Measurements from ENCODE around the gene ANKRD65.

The ANKRD65 gene

DNA sequence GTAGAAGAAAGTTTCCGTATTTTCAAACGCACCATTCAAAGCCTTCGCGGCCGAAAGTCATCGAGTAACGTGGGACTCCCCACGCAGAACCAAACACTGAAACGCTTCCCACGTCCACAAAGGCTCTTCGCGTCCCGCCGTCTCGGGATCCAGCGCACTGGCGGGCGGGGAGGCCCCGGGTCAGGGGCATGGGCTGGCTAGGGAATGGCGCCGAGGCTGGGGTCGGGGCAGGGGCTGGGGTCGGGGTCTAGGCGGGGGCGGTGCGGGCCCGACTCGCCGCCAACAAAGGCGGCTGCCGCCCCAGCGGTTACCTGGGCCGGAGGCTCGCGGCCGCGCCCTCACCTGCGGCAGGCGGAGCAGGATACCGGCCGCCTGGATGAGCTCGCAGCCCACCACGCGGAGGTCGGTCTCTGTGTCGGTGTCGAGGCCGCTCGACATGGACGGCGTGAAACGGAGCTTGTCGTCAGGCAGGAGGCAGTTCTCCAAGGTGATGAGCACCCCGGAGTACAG, 22.3 kb downstream of the ANKRD65 start:
- peak; percentile 46 for DNase-seq (ENCODE audit: low read depth)
- Histone ChIP-seq H3K36me3 (ENCODE audit: control insufficient read depth, insufficient read depth, low read length, severe bottlenecking) (peaks cover 63% of the 10 kb centered on the region), H3K27me3 (replicated peaks; ENCODE audit: control insufficient read depth, insufficient read depth, low read length) (no peaks in the 10 kb centered on the region), H3K4me3 (ENCODE audit: low read length) (peak overlapping the region; percentile 91), H3K4me1 (ENCODE audit: control insufficient read depth, insufficient read depth, low read length) (peaks cover 29% of the 10 kb centered on the region), H3K9me3 (ENCODE audit: control insufficient read depth, low read length) (no peaks in the 10 kb centered on the region), H3K9ac (ENCODE audit: low read length) (peak overlapping the region; percentile 93)

DNA sequence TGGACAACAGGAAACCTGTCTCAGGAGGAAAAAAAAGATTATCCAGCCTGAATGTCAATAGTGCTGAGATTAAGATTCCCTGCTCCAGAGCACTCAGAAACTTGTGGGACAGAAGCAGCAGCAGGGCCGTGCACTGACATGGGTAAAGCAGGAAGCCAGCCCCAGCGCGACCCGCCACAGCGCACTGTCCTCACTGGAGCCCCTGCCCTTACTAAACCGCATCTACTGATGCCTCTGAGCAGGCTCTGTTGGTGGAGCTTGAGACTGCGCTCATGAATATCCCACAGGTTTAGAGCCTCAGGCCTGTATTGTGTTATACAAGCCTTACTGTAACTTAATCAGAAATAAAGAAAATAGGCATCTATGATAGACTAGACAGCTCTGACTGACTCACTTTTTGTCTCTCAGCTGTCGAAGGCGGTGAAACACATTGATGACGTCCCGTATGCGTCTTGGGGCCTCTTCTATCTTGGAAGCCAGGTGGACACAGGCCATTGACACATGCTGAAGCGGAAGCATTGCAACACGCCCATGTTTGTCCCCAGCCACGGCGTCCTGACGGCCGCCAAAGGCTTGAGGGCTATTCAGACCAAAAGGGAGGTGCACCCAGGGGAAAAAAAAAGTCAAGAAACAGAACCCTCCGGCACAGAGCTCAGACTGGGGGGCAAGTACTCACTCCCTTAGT, 23.1 kb downstream of the ANKRD65 start:
- DNase-seq (ENCODE audit: low read depth), result peak; percentile 22
- no peaks in the 10 kb centered on the region for H3K9me3 ChIP-seq (ENCODE audit: control insufficient read depth, low read length)
- H3K4me1 ChIP-seq (ENCODE audit: control insufficient read depth, insufficient read depth, low read length), result peaks cover 29% of the 10 kb centered on the region
- H3K36me3 ChIP-seq (ENCODE audit: control insufficient read depth, insufficient read depth, low read length, severe bottlenecking), result peaks cover 64% of the 10 kb centered on the region
- H3K9ac ChIP-seq (ENCODE audit: low read length), result peak overlapping the region; percentile 93
- H3K27me3 ChIP-seq (replicated peaks; ENCODE audit: control insufficient read depth, insufficient read depth, low read length), result no peaks in the 10 kb centered on the region
- peak overlapping the region; percentile 91 for H3K4me3 ChIP-seq (ENCODE audit: low read length)

DNA sequence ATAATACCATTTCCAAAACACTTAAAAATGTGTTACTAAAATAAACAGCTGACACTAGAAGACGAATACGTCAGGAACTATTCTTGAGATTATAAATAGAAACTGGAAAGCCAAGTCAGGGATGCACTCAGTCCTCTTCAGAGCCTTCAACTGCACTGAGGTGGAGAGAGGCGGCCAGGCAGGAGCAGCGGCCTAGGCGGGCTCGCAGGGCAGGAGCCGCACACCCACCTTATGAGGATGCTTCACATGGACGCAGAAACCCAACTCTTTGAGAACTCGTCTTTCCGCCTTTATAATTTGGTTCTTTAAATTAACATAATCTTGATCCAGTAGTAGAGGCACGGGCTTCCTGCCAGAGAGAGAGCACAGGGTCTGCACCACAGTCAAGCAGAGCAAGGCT, 25.9 kb downstream of the ANKRD65 start:
- H3K27me3 ChIP-seq (replicated peaks; ENCODE audit: control insufficient read depth, insufficient read depth, low read length), result no peaks in the 10 kb centered on the region
- H3K9me3 ChIP-seq (ENCODE audit: control insufficient read depth, low read length), result no peaks in the 10 kb centered on the region
- no peak for DNase-seq (ENCODE audit: low read depth)
- no peak overlapping the region for H3K4me3 ChIP-seq (ENCODE audit: low read length)
- H3K4me1 ChIP-seq (ENCODE audit: control insufficient read depth, insufficient read depth, low read length), result peaks cover 18% of the 10 kb centered on the region
- no peak overlapping the region for H3K9ac ChIP-seq (ENCODE audit: low read length)
- H3K36me3 ChIP-seq (ENCODE audit: control insufficient read depth, insufficient read depth, low read length, severe bottlenecking), result peaks cover 69% of the 10 kb centered on the region

DNA sequence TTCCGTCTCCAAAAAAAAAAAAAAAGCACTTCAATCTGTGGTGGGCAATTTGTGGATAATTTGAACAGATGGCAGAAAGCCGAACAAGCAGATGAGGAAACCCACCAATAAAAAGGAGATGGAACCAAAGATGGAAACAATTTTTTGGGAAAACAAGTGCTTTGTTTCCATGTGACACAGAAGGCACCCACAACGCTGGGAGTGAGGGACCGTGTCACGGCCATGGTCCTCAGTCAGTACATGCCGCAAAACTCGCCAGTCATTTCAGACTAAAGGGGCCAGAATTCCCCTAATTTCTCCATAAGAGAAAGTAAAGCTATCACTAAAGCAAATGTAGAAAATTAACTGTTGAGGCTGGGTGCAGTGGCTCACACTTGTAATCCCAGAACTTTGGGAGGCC, 27.0 kb downstream of the ANKRD65 start:
- no peaks in the 10 kb centered on the region for H3K9me3 ChIP-seq (ENCODE audit: control insufficient read depth, low read length)

DNA sequence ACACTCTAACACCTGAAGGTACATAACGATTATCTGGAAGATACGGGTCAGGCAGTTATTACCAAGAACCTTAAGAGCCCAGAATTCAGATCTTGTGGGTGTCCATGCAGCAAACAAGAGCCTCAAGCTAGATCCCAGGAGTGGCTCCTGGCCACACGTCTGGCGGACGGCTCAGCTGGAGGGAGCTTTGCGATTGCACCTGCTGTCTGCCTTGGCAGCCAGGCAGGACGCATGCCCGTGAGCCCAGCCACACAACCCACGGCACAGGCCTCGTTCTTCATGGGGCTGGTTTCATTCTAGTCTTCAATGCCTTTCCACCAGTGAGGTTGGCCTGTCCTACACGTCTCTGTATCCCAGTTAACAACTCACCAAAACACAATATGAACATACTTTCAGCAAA, 27.6 kb downstream of the ANKRD65 start:
- Histone ChIP-seq H3K4me3 (ENCODE audit: low read length) (no peak overlapping the region), H3K9ac (ENCODE audit: low read length) (peak overlapping the region; percentile 14), H3K9me3 (ENCODE audit: control insufficient read depth, low read length) (no peaks in the 10 kb centered on the region), H3K4me1 (ENCODE audit: control insufficient read depth, insufficient read depth, low read length) (peaks cover 16% of the 10 kb centered on the region), H3K27me3 (replicated peaks; ENCODE audit: control insufficient read depth, insufficient read depth, low read length) (no peaks in the 10 kb centered on the region), H3K36me3 (ENCODE audit: control insufficient read depth, insufficient read depth, low read length, severe bottlenecking) (peaks cover 85% of the 10 kb centered on the region)
- no peak for DNase-seq (ENCODE audit: low read depth)

More for the DNA sequence above, 27.0 kb downstream of the ANKRD65 start:
- Histone ChIP-seq H3K4me1 (ENCODE audit: control insufficient read depth, insufficient read depth, low read length) (peaks cover 16% of the 10 kb centered on the region), H3K36me3 (ENCODE audit: control insufficient read depth, insufficient read depth, low read length, severe bottlenecking) (peaks cover 79% of the 10 kb centered on the region), H3K9ac (ENCODE audit: low read length) (no peak overlapping the region), H3K4me3 (ENCODE audit: low read length) (no peak overlapping the region), H3K27me3 (replicated peaks; ENCODE audit: control insufficient read depth, insufficient read depth, low read length) (no peaks in the 10 kb centered on the region)
- DNase-seq (ENCODE audit: low read depth), result no peak

DNA sequence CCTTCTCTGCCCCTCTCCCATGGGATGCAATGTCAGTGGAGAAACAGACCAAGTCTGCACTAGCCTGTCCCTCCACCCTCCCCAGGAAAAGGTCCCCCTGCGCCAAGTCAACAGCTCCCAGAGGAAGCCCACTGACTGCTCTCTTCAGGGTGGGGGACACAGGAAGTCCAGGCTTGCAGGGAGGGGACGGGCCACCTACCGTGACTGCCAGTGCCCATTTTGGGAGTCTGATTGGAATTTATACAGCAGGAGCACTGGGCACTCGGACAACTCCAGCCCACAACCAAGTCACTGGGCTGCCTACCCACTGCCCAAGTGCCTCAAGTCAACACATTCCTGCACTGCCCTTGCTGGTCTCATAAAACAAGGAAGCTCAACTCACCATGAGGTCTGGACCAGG, 28.1 kb downstream of the ANKRD65 start:
- Histone ChIP-seq H3K9me3 (ENCODE audit: control insufficient read depth, low read length) (no peaks in the 10 kb centered on the region), H3K4me3 (ENCODE audit: low read length) (no peak overlapping the region), H3K27me3 (replicated peaks; ENCODE audit: control insufficient read depth, insufficient read depth, low read length) (no peaks in the 10 kb centered on the region), H3K36me3 (ENCODE audit: control insufficient read depth, insufficient read depth, low read length, severe bottlenecking) (peaks cover 89% of the 10 kb centered on the region), H3K9ac (ENCODE audit: low read length) (peak overlapping the region; percentile 14), H3K4me1 (ENCODE audit: control insufficient read depth, insufficient read depth, low read length) (peaks cover 14% of the 10 kb centered on the region)
- no peak for DNase-seq (ENCODE audit: low read depth)

DNA sequence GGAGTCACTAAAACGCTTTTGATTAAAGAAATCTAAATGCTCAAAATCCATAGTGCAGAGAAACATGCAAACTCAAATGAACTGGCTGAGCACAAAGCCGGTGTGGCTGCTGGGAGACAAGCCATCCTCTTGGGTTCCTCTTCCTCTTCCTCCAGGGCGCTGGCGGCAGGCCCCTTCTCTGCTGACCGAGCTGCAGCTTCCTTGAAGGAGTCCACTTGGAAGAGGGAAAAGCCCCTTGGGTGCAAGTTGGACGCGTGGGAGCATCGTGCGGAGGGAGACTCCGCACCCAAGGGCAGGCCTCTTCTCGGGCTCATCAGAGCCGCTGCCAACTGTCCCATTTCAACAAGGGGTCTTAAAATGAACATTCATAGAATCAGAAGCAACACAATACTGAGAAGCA, 29.9 kb downstream of the ANKRD65 start:
- Histone ChIP-seq H3K4me3 (ENCODE audit: low read length) (no peak overlapping the region), H3K27me3 (replicated peaks; ENCODE audit: control insufficient read depth, insufficient read depth, low read length) (no peaks in the 10 kb centered on the region), H3K9me3 (ENCODE audit: control insufficient read depth, low read length) (no peaks in the 10 kb centered on the region), H3K9ac (ENCODE audit: low read length) (no peak overlapping the region), H3K36me3 (ENCODE audit: control insufficient read depth, insufficient read depth, low read length, severe bottlenecking) (peaks cover 95% of the 10 kb centered on the region), H3K4me1 (ENCODE audit: control insufficient read depth, insufficient read depth, low read length) (peaks cover 3% of the 10 kb centered on the region)
- DNase-seq (ENCODE audit: low read depth), result no peak

DNA sequence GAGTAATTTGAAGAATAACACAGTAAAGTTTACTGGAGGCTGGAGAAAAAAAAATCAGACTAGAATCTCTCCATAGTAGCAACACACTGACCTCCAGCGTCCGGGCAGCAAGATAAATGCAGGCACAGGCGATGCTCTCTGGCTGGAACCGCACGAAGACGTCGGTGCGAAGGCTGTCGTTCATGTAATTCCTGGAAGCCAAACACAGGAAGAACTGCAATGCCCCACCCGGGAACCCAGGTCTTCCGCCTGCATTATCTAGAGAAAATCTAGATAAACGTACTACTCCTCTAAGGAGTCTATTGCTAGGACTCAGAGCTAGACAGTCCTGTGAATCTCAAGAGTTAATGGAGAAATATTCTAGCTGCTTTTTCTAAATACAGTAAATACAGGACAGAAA, 30.4 kb downstream of the ANKRD65 start:
- Histone ChIP-seq H3K4me1 (ENCODE audit: control insufficient read depth, insufficient read depth, low read length) (peaks cover 3% of the 10 kb centered on the region), H3K9me3 (ENCODE audit: control insufficient read depth, low read length) (no peaks in the 10 kb centered on the region), H3K36me3 (ENCODE audit: control insufficient read depth, insufficient read depth, low read length, severe bottlenecking) (peaks cover 99% of the 10 kb centered on the region), H3K27me3 (replicated peaks; ENCODE audit: control insufficient read depth, insufficient read depth, low read length) (no peaks in the 10 kb centered on the region), H3K9ac (ENCODE audit: low read length) (no peak overlapping the region), H3K4me3 (ENCODE audit: low read length) (no peak overlapping the region)
- DNase-seq (ENCODE audit: low read depth), result no peak

DNA sequence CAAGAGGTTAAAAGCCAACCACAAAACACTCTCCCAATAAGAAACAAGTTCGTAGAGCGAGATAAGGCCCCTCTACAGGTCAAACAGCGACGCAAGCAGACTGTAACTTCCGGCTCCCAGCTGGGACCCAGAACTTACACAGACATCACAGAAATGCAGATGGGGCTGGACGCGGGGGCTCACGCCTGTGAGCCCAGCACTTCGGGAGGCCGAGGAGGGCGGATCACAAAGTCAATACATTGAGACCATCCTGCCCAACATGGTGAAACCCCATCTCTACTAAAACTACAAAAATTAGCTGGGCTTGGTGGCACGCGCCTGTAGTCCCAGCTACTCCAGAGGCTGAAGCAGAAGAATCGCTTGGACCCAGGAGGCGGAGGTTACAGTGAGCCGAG, 33.0 kb downstream of the ANKRD65 start:
- H3K9me3 ChIP-seq (ENCODE audit: control insufficient read depth, low read length), result no peaks in the 10 kb centered on the region
- H3K9ac ChIP-seq (ENCODE audit: low read length), result no peak overlapping the region
- no peaks in the 10 kb centered on the region for H3K27me3 ChIP-seq (replicated peaks; ENCODE audit: control insufficient read depth, insufficient read depth, low read length)
- no peak overlapping the region for H3K4me3 ChIP-seq (ENCODE audit: low read length)
- DNase-seq (ENCODE audit: low read depth), result no peak
- H3K4me1 ChIP-seq (ENCODE audit: control insufficient read depth, insufficient read depth, low read length), result peaks cover 3% of the 10 kb centered on the region
- peaks cover 81% of the 10 kb centered on the region for H3K36me3 ChIP-seq (ENCODE audit: control insufficient read depth, insufficient read depth, low read length, severe bottlenecking)

DNA sequence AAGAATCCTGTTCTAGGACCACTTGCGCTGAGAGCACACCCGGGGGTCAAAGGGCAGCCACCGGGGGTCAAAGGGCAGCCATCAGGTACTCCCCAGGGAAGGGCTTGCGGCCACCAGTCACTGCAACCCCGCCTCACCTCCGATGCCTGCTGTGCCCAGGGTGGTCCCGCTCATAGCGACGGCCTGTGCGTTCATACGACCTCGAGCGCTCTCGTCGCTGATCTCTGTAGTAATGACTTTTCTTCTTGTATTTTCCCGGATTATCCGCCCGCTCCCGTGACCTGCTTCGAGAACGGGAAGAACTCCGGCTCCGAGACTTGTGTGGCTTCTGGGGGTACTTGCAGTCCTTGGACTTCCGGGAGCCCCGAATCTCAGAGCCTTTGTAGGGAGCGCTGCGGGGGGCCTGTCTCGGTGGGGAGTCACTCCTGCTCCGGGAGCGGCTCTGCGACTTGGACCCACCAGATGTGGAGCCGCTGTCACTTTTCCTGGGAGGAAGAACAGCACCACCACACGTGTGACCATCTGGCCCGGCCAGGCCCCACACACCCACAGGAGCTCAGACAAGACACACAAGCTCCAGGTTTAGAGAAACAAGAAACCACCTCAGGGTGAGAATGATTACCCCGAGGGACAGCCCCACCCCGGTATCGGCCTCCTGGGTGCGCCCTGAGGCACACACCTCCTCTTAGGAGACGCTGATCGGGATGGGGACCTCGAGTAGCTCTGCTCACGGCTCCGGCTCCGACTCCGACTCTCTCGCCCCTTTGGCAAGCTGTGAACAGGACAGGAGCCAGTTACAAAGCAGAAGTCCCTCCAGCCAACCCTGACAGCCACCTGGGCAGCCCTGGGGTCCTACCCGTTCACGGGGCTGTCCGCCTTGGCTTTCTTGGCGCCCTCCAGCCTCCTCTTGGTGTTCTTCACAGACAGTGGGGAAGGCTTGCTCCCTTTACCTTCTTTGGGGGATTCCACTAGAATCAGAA, 33.7 kb downstream of the ANKRD65 start:
- H3K9me3 ChIP-seq (ENCODE audit: control insufficient read depth, low read length), result no peaks in the 10 kb centered on the region
- H3K4me3 ChIP-seq (ENCODE audit: low read length), result no peak overlapping the region
- no peaks in the 10 kb centered on the region for H3K27me3 ChIP-seq (replicated peaks; ENCODE audit: control insufficient read depth, insufficient read depth, low read length)
- no peak for DNase-seq (ENCODE audit: low read depth)
- no peak overlapping the region for H3K9ac ChIP-seq (ENCODE audit: low read length)
- H3K36me3 ChIP-seq (ENCODE audit: control insufficient read depth, insufficient read depth, low read length, severe bottlenecking), result peaks cover 74% of the 10 kb centered on the region
- H3K4me1 ChIP-seq (ENCODE audit: control insufficient read depth, insufficient read depth, low read length), result peaks cover 3% of the 10 kb centered on the region

DNA sequence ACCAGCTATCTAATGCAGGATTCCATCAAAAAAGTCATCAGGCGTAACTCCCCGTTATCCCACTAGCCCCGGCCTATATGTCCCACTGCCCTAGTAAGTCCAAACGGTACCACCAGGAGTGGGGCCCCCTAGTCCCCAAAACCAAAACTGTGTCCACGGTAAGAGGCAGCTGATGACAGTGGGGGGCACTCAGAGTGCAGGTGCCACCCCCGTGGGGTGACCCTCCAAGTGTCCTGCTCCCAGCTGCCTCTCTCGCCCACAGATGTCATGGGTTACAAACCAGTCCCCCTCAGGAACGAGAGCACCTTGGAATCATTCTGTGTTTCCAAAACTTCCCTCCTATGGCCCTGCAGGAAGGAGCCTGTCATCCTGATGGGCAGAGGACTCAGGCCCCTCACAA, 35.1 kb downstream of the ANKRD65 start:
- H3K36me3 ChIP-seq (ENCODE audit: control insufficient read depth, insufficient read depth, low read length, severe bottlenecking), result peaks cover 59% of the 10 kb centered on the region
- H3K9me3 ChIP-seq (ENCODE audit: control insufficient read depth, low read length), result no peaks in the 10 kb centered on the region
- no peak overlapping the region for H3K9ac ChIP-seq (ENCODE audit: low read length)
- peaks cover 3% of the 10 kb centered on the region for H3K4me1 ChIP-seq (ENCODE audit: control insufficient read depth, insufficient read depth, low read length)
- H3K4me3 ChIP-seq (ENCODE audit: low read length), result no peak overlapping the region
- H3K27me3 ChIP-seq (replicated peaks; ENCODE audit: control insufficient read depth, insufficient read depth, low read length), result no peaks in the 10 kb centered on the region
- no peak for DNase-seq (ENCODE audit: low read depth)

Data from adipocyte (in vitro differentiated cells).